ENCODE data around the gene GATD1.
A peak's percentile ranks its signal among the peaks of the same experiment; 100 is the strongest.

GATD1 gene

DNA sequence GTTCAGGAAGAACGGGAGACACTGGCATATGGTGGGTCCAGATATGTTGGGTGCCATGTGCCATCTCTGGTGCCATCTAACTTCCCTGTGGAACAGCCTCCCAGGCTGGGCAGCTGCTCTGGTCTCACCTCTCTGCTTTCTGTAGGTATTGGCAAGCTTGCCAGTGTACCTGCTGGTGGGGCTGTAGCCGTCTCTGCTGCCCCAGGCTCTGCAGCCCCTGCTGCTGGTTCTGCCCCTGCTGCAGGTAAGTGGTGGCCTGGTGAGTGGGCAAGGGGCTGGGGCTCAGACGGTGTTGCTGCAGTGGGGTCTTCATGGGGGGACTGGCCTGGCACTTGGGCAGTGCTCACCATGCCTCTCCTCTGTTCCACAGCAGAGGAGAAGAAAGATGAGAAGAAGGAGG lies 35.1 kb upstream of the GATD1 start:
- DNase-seq (ENCODE audit: low read depth) = no peak

DNA sequence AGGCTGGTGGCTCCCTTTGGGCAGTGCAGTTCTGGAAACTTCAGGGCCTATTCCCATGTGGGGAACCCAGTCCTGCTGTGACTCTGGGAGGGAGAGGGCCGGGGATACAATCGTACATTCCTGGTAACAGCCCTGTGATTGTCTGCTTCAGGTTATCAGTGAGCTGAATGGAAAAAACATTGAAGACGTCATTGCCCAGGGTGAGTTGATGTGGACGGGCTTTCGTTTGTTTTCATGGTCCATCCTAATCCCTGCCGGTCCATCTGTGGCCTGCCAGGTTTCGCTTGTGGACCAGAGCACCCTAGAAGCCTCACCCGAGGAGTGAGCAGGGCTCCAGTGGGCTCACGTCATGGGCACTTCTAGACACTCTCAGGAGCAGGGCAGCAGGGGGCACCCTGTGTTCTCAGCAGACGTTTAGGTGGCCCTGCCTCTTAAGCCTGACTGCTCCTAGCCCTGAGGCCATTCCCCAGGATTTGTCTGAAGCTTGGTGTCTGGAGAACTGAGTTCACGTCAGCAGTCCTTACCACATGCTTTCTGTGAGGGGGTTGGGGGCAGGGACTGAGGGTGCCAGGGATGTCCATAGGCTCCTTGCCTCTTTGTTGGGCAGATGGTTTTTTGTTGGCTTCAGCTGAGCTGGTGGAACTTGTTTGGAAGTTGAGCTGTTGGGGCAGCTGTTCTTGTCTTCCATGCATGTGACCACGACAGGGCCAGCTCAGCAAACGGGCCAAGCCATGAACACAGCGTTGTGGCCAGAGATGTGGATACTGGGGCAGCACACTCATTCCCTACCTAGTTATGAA lies 34.4 kb upstream of the GATD1 start:
- no peak for DNase-seq (ENCODE audit: low read depth)

DNA sequence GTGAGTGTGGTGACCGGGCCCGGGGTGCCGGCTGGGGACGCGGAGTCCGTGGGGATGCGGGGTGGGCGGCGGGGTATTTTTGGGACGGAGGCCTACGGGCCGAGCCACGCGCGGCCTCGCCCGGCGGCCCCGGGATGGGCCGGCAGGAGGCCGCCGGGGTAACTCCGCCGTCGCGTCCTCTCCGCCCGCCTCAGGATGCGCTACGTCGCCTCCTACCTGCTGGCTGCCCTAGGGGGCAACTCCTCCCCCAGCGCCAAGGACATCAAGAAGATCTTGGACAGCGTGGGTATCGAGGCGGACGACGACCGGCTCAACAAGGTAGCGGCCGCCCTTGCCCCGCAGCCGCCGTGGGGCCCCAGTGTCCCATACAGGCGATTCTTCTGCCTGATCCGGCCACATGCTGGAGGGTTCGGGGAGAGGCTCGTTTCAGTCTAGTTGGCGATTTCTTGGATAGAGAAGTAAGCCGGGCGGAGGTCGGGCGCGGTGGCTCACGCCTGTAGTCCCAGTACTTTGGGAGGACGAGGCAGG lies 32.8 kb upstream of the GATD1 start:
- no peak for DNase-seq (ENCODE audit: low read depth)

DNA sequence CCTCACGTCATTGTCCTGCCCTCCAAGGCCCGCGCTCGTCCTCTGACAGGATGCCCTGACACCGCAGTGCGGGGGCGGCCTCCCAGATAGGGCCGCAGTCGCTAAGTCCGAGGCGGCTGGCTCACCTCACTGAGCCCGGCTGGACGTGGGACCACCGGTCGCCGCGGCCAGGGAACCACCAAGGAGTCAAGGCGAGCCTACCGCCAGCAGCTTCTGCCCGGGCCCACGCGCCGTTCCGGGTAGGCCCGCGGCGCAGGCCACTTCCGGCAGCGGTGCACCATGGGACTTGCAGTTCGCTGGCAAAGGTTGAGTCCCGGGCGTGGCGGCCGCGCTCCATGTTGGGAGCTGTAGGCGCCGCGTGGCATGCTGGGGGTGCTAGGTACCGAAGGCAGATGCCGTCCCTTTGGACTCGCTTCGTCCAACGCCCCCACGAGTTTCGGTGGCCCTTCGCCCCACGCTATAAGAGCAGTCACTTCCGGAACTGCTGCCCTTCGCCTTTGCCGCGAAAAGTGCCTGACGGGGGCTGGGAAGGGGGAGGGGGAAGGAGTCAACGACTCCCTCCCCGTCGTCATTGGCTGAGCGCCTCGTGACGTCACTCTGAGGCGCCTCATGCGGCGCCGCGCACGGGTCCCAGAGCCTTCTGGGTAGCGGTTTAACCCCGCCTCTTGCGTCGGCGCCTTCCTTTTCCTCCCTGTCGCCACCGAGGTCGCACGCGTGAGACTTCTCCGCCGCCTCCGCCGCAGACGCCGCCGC lies 32.2 kb upstream of the GATD1 start, which contains the start of gene RPLP2:
Gene RPLP2, plus strand, starts transcription at position 681 of the 753 bp plus-strand sequence. CDS start 268 bp downstream, outside the sequence.
- peak; percentile 94 for DNase-seq (ENCODE audit: low read depth)

DNA sequence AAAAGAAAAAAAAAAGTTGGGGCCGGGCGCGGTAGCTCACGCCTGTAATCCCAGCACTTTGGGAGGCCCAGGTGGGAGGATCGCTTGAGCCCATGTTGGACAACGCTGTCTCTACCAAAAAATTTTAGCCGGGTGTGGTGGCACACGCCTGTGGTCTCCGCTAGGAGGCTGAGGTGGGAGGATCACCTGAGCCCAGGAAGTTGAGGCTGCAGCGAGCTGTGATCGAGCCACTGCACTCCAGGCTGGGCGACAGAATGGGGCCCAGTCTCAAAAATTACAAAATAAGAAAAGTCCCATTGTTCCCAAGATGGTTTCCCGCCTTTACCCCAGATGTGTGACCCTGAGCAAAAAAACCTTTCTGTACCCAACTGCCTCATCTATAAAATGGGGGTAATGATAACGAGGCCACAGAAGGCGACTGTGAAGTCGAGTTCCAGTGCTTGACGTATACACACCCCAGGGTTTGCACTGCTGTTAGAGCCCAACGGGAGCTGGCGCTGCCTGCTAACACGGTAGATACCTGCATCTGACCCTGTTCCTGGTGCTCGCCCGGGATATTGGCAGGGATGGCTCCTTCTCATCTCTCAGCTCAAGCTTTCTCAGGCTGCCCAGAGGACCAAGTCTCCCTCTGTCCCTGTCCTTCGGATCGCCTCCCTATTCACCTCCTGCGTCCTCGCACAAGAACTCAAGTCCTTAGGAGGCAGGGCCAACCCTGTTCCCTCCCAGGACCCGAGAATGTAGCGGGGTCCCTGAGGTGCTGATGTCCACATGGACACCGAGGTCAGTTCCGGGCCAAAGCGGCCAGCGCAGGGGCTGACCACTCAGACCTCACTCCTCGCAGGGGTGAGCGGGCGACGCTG lies 31.4 kb upstream of the GATD1 start:
- DNase-seq (ENCODE audit: low read depth) = no peak

DNA sequence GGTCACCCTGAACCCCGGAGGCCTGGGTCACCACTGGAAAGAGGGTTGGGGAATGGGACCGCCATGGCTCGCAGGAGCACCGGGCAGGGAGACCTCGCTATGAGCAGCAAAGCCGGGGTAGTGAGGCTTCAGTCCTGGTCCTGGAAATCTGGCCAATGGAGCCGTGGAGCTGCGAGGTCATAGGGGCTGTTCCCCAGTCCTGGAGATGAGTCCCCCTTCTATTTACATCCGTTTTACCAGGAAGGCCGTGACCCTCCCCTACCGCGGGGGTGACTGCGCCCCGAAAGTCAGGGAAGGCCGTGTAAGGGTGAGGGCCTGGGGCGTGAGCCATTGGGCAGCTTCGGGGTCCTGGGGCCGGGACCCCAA lies 27.3 kb upstream of the GATD1 start:
- no peak for DNase-seq (ENCODE audit: low read depth)

DNA sequence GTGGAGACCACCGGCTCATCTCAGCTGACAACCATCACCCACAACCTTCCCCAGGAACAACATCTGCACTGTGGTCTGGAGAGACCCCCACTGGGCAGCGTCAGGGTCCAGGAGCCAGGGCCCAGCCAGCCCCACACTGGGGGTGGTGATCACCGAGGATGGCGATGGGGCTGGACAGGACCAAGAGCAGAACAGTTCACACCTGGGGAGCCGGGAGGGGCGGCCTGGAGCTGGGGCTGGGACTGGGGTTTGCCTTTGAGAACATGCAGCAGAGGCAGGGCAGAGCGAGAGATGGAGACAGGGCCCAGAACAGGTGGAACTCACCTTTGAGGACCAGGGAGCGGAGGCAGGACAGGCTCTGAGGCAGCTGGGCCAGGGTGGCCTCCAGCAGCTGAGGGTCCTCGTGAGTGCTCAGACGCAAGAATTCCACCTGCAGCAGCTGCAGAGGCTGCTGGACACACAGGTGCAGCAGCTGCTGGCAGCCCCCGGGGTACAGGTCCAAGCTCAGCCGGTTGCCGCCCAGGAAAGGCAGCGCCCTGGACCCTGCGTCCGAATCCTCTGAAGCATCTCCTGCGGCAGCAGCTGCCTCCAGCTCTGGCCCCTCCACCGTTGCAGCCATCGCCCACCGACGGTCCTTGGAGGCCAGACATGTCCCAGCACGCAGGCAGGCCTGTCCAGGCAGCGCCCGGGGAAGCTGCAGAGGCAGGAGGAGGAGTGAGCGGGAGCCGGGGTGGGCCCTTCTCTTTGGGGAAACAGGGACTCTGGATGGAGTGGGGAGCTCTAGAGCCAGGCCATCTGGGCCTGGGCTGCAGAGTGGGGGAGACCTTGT lies 26.7 kb upstream of the GATD1 start:
- DNase-seq (ENCODE audit: low read depth) = no peak

DNA sequence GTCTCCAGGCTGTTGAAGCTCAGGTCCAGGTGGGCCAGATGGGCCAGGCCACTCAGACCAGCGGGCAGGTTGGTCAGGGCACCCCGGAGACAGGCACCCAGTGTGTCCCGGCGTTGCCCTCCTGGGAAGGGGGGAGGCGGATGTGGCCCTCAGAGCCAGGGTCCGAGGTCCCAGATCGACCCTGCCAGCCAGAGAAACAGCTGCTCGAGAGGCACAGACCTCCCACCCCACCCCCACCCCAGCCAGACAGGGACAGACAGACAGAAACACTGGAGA lies 26.1 kb upstream of the GATD1 start:
- DNase-seq (ENCODE audit: low read depth) = no peak

DNA sequence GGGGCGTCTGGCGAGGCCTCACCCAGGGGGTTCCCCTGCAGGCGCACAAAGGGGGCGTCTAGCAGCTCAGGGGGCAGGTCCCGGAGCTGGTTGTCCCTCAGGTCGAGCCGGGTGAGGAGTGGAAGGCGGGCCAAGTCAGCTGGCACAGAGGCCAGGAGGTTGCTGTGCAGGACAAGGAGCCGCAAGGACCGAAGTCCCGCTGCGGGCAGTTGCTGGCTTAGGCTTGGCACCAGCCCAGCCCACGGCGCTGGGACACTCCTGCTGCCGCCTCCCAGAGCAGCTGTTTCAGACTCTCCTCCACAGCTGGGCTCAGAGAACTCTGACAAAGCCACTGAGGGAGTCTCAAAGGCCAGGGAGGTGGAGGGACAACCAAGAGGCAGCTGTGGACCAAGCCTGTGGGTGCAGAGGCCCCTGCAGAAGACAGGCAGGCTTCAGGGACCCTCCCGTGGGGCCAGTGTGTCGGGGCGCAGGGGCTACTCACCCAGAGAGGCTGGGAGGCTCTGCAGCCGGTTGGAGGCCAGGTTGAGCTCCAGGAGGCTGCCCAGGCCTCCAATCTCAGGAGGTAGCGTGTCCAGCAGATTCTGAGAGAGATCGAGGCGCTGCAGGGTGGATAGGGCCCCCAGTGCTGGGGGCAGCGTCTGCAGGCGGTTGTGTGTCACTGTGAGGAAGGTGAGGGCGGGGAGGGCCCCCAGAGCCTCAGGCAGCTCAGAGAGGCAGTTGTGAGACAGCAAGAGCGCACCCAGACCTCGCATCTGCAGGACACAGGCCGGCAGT lies 25.6 kb upstream of the GATD1 start:
- DNase-seq (ENCODE audit: low read depth) = no peak

DNA sequence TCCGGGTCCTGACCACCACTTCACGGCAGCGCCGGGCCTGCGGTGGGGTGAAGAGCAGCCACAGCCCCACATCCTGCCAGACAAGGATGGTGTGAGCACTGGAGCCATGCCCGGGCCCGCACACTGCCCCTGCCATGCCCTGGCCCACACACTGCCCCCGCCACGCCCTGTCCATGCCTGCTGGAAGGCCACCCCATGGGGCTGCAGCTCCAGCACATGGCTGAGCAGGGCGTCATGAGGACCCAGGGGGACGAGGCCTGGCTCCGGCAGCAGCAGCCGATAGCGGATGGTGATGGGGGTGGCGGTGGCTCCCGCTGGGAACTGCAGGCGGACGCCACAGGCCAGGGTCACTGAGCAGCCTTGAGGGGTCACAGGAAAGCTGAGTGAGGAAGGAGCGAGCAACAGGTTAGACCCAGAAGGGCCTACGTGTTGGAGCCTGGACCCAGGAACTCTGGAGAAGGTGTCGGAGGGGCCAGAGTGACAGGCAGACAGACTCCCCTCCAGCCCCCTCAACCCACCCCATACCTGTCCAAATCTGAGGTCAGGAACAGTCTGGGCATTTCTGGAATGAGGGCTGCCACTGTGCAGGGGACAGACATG lies 24.8 kb upstream of the GATD1 start:
- DNase-seq (ENCODE audit: low read depth) = no peak

DNA sequence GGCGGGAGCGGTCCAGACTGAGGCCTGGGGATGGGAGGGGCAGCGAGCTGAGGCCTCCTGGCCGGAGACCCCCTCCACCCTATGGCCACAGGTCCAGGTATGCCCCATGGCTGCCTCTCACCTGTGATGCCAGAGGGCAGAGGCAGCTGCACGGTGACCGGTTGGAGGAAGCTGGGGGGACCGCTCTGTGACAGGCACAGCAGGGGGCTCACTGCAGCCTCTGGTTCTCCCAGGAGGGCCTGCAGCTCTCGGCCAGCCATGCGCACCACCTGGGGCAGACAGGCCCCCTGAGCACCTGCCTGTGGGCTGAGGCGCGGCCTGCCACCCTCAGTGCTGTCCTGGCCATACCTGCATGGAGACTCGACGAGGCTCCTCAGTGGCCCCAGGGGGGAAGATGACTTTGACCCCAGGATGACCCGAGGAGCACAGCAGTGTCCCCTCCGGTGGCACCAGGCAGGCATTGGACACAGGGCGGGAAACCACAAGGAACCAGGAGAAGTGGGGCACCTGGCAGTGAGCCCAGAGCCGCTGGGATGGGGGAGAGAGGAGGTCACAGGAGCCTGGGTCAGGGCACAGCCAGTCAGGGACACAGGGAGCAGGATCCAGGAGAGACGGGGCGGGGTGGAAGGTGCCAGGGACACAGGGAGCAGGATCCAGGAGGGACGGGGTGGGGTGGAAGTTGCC lies 24.0 kb upstream of the GATD1 start:
- no peak for DNase-seq (ENCODE audit: low read depth)

DNA sequence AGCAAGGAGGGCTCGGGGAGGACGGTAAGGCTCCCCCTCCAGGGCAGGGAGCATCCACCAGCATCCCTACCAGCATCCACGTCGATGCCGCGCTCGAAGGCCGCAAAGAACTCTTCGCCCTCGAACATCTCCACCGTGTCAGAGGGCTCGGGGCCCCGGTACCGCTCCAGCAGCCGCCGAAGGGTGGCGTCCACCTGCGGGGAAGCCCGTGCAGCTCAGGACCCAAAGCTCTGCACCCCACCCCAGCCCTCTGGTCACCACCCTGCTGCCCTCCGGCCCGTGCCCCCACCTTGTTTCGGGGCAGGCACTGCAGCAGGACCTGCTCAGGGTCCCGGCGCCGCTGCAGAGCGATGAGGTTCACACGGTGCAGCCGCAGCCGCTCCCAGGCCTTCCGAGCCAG lies 23.2 kb upstream of the GATD1 start:
- no peak for DNase-seq (ENCODE audit: low read depth)

DNA sequence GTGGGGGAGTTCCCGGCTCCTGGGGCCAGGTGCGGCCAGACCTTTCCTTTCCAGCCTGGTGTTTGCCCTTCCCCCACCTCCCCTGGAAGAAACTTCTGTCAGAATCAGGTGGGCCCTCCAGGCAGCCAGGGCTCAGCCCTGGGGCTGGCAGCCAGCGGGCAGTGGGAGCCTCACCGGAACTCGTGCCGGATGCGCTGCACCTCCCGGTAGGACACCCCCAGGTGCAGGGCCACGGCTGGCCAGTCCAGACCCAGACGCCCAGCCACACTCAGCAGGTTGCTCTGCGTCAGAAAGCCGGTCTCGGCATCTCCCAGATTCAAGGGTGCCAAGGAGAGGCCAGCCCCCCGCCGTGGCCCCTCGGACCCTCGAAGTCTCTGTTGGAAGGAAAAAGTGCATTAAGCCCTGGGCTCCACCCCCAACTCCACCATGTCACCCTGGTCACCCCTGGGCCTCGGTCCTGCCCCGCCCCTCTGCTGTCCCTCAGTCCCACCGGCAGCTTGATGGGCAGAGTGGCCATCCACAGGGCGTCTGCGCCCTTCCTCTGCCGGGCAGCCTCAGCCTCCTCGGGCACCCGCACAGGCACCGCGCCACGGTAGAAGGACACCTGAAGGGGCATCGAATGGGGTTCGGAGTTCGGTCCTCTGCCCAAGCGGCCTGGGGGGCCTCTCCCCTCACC lies 22.5 kb upstream of the GATD1 start:
- no peak for DNase-seq (ENCODE audit: low read depth)

DNA sequence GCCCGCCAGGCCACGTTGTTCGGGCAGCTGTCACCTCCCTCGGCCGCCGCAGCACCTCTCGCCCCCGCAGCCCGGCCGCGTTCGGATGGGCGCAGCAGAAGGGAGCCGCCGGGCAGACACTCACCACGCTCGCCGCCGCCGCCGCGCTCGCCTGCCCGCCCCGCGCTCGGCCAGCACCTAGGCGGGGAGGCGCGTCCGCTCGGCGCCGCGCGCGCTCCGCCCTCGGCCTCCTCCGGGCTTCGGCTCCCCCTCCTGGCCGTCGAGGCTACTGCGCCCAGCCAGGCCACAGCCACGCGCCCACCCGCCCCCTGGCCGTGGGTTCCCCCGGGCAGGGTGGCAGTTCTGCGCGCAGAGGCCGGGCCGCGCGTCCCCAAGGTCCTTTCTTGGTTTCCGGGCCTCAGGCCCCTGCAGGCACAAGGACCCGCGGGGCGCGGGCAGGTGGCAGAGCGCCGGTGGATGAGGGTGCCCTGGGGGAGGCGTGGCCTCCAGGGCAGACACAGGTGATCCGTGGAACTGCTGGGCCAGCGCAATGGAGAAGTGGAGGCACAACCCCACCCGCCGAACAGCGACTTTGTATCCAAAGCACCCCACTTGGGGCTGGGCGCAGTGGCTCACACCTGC lies 20.9 kb upstream of the GATD1 start, which contains the start of gene SLC25A22:
Gene SLC25A22, minus strand, starts transcription at position 189 of the 621 bp plus-strand sequence. CDS start 3,275 bp downstream, outside the sequence.
- peak; percentile 60 for DNase-seq (ENCODE audit: low read depth)

DNA sequence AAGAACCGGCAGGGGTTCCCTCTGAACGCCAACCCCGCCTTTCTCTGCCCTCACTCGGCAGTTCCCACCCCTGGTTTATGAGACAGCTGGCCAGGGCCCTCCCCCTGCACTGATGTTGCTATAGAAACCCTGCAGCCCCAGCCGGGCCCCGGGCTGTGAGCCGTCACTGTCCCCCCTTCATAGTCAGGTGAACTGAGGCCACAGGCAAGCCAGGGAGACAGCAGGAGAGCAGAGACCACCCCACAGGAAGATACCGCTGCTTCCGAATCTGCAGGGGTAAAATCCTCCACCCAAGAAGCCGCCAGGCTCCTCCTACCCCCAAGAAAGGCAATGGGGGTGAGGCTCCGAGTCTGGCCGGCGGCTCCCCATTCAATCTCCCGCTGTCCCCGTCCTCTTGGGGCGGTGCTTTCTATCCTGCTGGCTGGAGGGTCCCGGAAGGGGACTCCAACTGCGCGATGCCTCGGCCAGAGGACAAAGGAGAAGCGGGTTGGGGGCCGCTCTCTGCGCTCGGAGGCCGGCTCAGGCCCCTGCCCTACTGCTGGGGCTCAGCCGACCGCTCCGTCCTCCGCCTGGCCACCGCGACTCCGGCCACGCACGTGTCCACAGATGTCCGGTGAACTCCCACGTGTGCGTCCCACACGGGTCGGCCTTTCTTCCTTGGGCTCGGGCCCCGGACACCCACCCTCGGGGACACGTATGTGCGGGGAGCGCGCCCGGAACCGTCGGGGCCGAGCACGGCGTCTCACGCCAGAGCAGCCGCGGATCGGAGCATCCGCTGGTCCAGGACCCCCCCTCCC lies 20.2 kb upstream of the GATD1 start:
- DNase-seq (ENCODE audit: low read depth) = peak; percentile 70

DNA sequence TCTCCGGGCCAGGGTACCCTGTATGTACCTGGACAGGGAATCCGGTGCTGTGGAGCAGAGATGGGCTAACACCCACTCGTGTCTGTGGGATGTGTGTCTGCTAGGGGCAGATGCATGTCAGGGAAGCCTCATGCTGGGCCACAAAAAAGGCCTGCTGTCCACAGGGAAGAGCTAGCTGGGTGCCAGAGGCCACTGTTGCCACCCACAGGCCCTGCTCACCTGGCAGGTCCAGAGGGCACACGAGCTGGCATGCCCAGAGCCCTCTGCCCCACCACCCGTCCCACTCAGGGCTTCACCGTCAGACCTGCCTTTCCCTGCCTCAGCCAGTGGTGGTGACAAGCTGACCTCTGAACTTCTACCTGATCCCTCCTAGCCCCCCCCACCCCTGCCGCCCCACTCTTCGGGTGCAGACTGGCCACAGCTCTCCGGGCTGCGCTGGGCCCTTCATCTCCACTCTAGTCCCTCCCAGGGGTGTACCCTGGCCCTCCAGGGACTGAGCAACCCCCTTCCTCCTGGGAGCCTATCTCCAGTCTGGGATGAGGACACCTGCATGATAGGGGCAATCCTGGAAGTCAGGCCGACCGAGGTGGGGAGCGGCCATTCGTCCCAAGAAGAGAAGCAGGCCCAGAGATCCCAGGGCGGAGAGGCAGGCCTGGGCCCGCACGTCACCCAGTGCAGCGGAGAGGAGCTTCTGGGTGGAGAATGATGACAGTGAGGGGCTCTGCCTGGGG lies 19.4 kb upstream of the GATD1 start:
- DNase-seq (ENCODE audit: low read depth) = no peak
